HG03064 (cell line): ENCODE data around the gene CCR6.

ENCODE experiments used
- ATAC-seq: cut with Tn5 transposase; IDR thresholded peaks from one replicate; pipeline ENCODE4 v1.9.1; 2021; ENCODE audit warnings: low read depth; ENCODE audit not compliant: unreplicated experiment

Gene CCR6

DNA sequence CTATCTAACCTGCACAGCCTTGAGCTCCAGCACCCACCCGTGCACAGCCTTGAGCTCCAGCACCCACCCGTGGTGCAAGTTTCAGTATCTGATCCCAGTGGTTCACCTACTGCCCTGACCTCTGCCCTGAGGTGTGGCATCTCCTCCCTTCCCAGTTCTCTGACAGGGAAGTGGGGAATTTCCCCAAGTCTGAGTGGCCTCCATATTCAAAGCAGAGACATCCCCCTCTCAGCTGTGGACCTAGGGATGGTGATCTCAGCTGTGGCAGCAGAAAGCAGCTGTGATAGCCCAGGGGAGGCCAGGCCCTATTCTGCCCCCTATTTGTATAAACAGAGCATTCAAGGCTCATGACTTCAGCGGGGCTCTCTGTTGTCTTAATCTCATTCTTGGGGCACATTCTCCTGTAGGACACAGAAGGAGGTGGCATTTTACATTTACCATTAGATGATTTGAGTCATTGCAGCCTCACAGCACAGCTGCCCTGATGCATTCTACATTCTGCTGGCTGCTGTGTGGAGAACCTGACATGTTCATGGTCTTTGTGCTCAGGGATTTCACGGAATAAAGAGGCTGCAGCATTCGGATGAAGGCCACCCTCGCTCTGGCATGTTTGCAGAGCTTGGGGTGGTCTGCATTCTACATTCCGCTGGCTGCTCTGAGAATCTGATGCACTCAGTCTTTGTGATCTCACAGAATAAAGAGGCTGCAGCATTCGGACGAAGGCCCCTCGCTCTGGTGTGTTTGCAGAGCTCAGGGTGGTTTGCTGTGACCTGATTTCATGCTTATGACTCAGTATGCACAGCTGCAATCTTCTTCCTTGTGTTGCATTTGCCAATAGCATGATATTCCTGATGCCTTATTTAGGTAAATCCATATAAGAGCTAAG, 17.9 kb downstream of the CCR6 start:
- ATAC-seq, result no peak

DNA sequence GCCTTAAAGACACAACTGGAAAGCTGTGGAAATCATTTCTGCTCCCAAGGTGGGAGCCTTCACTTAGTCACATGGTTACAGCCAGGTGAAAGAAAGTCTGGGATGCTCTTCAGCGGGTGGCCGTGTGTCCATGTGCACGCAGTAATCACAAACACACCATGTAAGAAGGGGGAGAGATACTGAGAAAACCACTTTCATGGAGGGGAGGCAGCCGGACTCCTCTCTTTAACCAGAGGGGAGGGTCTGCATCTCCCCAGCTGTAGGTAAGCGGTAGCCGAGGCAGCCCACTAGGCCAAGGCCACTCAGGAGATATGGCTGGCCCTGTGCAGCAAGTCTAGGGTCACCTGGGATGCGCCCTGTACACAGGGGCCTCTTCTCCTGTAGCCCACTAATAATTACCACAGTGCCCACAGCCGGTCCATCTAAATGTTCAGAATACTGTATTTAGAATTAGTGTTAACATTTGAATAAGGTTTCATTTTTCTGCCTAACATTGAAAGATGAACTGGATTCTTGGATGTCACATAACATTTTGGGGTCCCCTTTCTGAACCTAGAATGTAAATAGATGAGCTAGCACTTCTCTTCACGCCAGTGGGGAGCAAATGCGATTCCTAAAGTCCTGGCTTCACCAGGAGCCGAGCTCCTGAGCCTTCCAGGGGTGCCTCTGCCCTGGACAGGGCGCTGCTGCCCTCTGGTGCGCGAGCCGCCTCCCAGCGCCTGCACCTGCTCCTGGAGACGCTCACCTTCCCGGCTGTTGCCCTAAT, 19.0 kb downstream of the CCR6 start:
- ATAC-seq, result no peak

DNA sequence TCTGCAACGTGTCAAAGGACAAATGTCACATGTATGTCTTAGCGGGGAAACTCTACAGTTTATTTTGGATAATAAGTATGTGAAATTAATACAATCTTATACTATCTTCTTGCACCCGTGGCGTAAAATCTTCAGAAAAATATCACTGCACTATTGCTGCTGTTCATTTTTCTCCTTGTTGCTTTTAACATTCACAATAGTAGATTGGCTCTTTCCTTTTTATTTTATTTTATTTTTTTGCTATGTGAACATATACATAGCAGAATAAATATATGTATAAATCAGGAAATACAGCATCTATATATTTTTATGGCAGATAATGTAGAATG, 19.5 kb downstream of the CCR6 start:
- ATAC-seq, result no peak

DNA sequence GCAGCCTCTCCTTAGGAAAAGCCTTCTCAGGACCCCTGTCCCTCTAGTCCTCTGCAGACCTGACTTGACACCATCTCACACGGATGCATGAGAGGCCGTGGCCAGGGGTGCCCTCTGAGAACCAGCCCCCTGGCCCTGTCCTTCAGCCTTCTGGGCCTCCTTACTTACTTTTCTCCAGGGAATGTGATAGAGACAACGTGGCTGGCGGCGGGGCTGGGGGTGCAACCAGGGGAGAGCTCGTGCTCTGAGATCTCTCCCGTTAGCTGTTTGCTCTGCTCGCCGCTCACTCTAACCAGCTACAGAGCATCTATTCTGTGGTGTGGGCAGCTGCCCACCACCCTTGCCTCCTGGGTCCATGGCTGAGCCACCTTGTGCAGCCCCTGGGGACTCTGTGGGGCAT, 20.1 kb downstream of the CCR6 start:
- no peak for ATAC-seq

DNA sequence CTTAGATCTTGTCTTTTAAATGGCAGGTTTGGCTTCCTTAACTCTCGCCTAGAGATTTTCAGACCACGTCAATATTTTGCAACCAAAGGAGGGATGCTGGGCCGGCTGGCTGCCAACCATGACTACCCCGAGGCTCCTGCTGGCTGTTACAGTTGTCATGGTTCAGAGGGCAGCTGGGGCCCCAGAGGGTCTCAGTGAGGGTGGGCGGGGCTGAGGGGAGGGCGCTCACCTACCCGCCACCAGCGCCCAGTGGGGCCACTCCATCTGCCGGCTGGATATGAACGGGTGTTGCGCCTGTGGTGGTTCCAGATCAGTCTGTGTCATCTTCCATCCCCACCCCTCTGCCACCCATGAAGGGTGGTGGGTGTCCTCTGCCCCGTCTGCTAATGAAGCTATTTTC, 22.6 kb downstream of the CCR6 start:
- ATAC-seq, result no peak

DNA sequence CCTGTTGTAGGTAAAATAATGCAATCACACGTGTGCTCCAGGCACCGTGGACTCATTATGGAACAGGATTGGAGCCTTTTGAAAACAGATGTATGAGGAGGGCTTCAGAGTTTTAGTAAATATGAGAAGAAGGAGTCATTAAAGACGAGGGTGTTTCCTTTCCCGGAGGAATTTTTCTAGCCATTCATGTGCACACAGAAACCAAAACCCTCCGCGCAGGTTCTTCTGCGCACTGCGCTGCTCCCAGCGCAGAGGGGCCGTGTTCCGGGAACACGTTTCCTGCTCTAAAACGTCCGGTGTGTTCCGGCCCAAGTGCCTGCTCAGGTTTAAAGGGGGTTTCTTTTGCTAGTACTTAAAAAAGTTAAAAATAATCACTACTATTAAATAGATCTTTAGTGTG, 23.2 kb downstream of the CCR6 start:
- no peak for ATAC-seq

DNA sequence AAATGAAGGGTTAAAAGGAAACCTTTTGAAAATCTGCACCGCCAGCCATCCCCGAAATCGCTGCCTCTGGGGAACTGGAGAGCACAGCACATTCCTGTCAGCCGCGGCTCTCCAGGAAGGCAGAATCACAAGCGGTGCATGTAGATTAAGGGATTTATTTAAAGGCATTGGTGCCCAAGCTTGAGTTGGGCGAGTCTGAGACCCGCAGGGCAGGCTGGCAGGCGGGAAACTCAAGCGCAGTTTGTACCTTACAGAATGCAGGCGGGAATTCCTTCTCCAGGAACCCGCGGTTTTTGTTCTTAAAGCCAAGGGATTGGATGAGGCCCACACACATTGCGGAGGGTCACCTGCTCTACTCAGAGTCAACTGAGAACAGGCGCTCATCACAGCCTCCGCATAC, 24.1 kb downstream of the CCR6 start:
- ATAC-seq, result no peak

DNA sequence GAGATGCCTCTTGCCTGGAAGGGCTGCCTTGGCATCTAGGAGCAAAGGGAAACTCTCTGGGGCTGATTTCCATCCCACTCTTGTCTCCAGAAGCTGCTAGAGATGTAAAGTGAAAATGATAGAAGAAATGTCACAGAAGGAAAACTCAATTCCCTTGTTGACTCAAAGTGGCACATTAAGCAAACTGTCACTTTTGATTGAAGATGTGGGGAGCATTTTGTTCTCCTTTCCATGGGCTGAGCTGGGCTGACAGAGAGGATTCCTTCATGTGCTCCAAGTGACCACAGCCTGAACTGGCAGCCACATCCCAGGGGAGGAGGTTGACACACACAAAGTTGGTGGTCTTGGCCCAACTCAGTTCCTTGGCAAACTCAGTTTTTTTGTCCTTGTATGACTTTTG, 25.1 kb downstream of the CCR6 start:
- no peak for ATAC-seq

DNA sequence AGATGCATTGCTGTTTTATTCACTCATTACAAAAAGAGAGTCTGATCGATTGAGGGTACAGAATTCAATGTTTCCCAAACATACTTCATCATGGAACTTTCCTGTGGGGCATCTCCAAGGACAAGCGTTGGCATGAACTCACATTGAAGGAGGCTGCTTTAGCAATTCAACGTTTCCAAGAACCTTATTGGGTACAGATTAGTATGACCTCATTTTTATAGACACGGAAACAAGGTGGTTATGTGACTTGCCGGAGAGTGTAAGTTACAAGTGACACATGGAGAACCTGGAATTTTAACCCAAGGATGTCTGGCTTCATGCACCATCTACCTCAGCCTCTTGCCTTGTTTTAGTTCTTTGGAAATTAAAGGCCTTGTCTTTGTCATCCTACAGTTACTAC, 26.1 kb downstream of the CCR6 start:
- ATAC-seq, result no peak

DNA sequence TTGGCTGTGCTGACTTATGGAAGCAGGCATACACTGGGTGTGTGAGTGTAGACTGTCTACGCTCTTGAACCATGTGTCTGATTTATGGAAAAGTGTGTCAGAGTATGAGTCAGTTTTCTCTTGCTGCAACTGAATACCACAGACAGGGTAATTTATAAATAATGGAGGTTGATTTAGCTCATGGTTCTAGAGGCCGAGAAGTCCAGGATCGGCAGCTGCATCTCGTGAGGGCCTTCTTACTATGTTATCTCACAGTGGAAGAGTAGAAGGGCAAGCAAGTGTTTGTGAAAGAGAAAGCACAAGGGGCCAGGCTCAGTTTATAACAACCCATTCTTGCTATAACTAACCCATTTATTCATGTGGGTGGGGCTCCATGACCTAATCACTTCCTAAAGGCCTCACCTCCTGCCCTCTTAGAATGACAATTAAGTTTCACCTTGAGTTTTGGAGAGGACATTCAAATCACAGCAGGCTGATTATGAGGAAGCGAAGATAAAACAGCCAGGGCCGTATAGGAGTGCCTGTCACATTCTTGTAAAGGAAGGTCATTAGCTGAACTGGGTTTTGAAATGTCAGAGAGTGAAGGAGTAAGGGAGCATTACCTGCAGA, 28.1 kb downstream of the CCR6 start:
- ATAC-seq, result peak; percentile 49

DNA sequence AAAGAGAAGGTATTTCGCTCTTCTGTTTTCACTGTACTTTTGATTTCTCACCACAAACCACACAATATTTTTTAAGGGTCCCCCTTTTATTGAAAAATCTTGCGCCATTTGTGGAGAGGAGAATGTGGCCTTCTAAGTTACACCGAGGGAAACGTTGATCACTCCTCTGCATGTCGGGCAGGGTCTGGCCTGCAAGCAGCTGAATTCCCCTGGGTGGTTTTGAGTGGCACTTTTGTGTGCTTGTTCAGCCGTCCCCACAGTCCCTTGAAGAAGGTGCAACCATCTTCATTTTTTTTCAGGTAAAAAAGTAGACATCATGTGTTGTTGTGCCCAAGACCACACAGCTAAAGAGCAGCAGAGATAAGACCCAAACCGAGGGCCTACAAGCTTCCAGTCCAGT, 28.8 kb downstream of the CCR6 start:
- no peak for ATAC-seq

DNA sequence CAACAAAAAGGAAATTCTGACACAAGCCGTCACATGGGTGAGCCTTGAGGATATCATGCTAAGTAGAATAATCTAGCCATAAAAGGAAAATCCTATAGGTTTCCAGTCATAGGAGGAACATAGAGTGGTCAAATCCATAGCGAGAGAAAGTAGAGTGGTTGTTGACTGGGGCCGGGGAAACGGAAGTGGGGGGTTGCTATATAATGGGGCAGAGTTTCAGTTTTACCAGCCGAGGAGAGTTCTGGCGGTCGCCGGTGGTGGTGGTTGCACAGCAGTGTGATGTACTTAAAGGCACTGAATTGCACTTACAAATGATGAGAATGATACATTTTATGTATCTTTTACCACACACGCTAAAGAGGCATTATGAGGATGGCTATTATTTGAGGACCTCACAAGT, 30.0 kb downstream of the CCR6 start:
- ATAC-seq, result peak; percentile 47

DNA sequence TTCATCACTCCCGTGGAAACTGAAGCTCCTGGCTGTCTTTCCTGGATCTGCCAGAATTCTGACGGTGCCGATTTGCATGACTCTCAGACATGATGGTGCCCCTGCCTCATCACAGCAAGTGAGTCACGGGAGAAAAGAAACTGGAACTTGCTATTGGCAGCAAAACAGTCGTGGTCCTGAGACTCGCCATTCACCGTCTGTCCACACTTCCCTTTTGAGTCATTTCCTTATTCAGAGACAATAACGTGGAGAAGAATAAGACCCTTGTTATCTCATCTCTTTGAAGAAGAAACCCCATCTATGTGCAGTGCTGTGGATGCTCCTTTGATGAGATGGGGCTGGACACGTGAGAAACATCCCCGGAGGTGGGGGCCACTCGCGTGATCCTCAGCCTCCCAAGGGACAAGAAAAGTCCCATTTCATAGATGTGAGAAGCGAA, 30.6 kb downstream of the CCR6 start:
- ATAC-seq, result peak; percentile 51

DNA sequence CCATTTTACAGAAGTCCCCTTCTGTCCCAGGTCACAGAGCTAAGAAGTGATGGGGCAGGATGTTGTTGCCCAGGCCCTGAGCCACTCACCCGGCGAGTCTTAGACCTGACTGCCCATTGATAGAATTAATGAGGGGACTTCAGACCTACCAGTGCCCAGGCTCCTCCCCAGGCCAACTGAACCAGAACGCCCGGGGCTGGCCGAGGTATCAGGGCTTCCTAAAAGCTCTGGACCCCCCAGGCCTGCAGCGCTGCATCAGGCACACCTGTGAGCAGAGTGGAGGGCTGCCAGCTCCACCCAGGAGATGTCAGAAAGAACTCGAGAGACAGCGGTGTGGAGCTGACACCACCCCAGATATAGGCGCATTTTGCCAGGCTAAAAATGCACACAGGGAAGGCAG, 31.4 kb downstream of the CCR6 start:
- ATAC-seq, result no peak

DNA sequence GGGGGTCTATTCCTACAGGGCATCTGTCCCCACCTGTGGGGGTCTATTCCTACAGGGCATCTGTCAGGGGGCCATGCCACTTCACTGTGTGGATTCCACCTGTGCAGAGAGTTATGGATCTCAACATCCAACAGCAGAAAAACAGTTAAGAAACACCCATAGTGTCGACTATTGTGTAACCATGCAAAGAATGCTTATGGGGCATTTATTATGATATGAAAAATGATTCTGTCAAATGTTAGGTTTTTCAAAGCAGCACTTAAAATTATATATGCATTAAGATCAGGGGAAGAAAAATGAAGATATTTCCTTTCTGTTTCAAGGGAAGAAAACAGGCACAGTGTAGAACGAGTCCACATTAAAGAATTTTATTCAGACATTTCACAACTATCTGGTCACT, 32.0 kb downstream of the CCR6 start:
- no peak for ATAC-seq

DNA sequence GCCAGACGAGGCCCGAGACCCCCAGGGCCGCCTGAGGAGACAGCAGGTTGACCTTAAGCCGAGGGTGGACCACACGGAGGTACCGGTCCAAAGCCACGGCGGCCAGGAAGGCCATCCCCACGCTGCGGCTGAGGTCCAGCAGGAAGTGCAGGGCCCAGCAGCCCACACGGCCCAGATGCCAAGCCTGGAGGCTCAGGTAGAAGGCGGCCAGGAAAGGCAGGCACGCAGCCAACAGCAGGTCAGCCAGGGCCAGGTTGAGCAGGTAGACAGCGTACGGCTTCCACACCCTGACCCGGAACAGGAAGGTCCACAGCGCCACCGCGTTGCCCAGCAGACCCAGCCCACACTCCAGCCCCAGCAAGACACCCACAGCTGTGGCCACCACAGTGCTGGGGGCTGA, 34.5 kb downstream of the CCR6 start:
- ATAC-seq, result no peak

DNA sequence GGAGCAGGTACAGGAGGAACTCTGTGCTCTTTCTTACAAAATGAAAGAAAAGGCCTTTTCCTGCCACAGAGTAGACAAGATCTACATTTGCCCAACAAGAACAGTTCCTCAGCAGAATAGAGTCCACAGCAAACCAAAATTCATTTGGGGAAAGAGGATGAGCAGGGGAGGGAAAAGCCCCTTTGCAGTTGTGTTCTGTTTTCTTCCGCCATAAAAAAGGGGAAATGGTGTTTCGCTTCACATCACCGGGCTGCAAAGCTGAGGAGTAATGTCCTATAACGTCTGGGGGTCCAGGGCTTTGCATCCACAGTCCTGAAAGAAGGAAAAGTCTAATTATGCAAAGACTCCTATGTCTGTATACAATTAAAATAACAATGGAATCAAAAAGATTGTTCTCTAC, 35.0 kb downstream of the CCR6 start, which contains the start of gene GPR31:
GPR31 (minus strand) TSS at position 118 of the 400 bp plus-strand sequence. CDS start 149 bp downstream, outside the sequence.
- ATAC-seq, result no peak

DNA sequence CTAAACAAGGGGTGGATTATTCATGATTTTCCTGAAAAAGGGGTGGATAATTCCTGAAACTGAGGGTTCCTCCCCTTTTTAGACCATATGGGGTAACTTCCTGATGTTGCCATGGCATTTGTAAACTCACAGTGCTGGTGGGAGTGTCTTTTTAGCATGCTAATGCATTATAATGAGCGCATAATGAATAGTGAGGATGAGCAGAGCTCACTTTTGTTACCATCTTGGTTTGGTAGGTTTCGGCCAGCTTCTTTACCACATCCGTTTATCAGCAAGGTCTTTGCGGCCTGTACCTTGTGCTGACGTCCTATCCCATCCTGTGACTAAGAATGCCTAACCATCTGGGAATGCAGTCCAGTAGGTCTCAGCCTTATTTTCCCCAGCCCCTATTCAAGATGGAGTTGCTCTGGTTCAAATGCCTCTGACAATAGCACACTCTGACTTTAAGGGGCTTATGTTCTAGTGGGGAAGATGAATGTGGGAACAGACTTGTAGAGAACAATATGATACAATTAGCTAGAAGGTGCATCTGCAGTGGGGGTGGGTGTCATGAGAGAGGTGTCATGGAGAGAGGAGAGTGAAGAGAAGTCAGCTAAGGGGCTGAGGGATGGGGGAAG, 39.1 kb downstream of the CCR6 start:
- no peak for ATAC-seq

DNA sequence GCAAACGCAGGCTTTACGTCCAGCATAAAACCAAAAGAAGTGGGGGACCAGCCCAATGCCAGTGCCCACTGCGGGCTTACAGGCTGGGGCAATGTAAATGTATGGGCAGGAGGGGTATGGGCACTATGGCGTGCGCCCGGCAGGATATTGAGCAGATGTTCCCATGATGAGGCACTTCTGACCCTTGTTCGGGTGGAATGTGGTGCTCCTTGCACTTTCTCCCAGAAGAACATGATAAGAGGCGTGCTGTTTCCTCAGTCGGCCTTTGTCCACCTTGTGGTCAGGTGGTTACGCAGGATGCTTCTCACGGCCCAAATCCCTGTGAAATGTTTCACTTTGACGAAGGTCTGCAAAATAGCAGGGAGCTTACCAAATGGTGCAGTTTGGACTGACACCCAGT, 39.7 kb downstream of the CCR6 start:
- no peak for ATAC-seq

DNA sequence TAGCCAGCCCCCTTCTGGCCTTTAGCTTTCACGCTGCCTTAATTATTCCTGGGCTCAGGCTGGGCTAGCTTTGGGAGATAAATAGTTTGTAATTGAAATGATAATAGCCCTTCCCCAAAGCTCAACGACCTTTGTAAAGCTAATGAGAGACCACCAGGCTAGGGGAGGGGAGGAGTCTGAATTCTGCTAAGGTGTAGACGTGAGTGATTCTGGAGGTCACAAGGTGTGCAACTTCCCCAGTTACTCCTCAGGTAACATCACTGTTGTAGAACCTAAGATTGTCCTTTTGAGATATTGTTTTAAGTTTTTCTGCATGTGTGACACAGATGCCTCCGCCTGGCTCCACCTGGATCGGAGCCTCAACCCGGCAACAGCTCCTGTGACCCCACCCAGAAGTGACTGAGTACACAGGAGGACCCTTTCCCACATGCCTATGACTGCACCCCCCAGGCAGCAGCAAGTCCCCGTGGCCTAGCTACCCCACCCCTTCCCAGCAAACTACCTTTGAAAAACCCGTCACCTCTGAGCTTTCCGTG, 40.6 kb downstream of the CCR6 start:
- no peak for ATAC-seq

DNA sequence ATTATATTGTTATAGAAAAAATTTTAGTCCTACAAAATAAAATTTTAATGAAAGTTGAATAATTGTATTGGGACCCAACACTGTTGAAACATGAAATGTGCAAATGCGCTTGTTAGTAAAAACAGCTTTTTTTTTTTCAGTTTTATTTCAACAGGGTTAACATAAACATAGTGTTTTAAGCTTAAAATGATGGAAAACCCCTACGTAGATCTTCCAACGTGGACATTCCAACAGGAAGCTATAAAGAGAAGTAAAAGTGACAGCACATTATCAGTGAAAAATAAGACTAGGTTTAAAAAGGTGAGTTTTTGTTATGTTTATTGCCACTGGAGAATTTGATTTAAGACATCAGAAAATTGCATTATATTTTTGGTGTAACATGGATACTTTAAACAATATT, 41.4 kb downstream of the CCR6 start:
- no peak for ATAC-seq
